ENCODE results near the gene HYLS1.

DNA sequence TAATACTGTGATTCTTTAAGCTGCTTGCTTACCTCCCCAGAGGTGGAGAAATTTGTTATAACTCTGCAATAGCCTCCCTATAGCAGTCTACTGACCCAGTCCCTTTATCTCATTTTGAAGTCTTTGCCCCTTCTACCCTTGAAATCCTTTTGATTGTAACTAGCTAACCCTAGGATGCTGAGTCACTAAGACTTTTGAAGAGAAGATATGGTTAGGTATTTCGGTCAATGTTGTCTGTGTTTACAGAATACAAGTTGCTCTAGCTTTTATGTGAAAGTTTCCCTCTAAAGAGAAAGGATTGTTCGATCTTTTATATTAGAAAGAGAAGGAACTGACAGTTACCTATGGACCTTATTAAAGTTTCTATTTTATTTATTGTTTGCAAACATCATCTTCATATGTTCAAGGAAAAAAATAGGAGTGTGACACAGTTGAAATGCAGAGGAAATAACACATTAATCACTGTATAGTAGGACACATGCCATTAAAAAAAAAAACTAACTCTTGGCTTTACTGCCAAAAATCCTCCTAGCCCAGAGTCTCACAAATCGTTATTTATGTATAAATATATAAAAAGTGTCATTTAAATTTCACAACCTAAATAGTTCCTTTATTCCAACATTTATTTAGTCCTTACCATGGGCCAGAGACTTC lies 3.1 kb downstream of the HYLS1 start:
- TF ChIP-seq, protein P1, sequence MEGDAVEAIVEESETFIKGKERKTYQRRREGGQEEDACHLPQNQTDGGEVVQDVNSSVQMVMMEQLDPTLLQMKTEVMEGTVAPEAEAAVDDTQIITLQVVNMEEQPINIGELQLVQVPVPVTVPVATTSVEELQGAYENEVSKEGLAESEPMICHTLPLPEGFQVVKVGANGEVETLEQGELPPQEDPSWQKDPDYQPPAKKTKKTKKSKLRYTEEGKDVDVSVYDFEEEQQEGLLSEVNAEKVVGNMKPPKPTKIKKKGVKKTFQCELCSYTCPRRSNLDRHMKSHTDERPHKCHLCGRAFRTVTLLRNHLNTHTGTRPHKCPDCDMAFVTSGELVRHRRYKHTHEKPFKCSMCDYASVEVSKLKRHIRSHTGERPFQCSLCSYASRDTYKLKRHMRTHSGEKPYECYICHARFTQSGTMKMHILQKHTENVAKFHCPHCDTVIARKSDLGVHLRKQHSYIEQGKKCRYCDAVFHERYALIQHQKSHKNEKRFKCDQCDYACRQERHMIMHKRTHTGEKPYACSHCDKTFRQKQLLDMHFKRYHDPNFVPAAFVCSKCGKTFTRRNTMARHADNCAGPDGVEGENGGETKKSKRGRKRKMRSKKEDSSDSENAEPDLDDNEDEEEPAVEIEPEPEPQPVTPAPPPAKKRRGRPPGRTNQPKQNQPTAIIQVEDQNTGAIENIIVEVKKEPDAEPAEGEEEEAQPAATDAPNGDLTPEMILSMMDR (IDR thresholded peaks at IDR 0.05; ENCODE audit: borderline replicate concordance, extremely low read depth, low read length, poor library complexity, severe bottlenecking) = no peak
- TF ChIP-seq EZH2 (IDR thresholded peaks at IDR 0.05; ENCODE audit: borderline replicate concordance, low read depth, low read length, severe bottlenecking) = no peak
